GM13977 (cell line): ENCODE measurements around the gene SEC11A.
"Not testable (repeated sequence)": the region's sequence is repeated elsewhere in the genome, so short reads cannot be mapped to it uniquely, and the experiment has no call there.

Source experiments
- DNase-seq: peaks from one replicate; pipeline ENCODE4 v3.0.0; 2012; ENCODE audit warnings: low spot score
- CTCF ChIP-seq: IDR thresholded peaks from 2 replicates; pipeline ENCODE4 v1.5.1; 2012; ENCODE audit warnings: mild to moderate bottlenecking, control low read depth; ENCODE audit not compliant: insufficient read depth; ENCODE audit errors: extremely low read depth, missing control alignments
- in situ Hi-C: fragments of 300-500 bp; cut with MboI; formaldehyde crosslinking; loops from one replicate; pipeline ENCODE4 v1.12.0; 2022; ENCODE audit warnings: low sequenced_read_pairs, low pct_unique_long_range_greater_than_20kb, mixed read lengths, inconsistent platforms; ENCODE audit not compliant: unreplicated experiment

The SEC11A gene

GRCh38 chr15:84645997-84646396 is 69.9 kb downstream of the SEC11A start:
- DNase-seq = no peak
- in situ Hi-C loops = no loop called here
- no peak for TF ChIP-seq CTCF

- no peak for TF ChIP-seq CTCF
- in situ Hi-C loops = no loop called here
These were observed 70.4 kb downstream of the SEC11A start for GRCh38 chr15:84645496-84645895.

GRCh38 chr15:84643838-84644237 is 72.1 kb downstream of the SEC11A start:
- no peak for TF ChIP-seq CTCF
- in situ Hi-C loops = no loop called here
- DNase-seq = no peak

More at GRCh38 chr15:84645496-84645895, 70.4 kb downstream of the SEC11A start:
- DNase-seq = no peak

- DNase-seq, in situ Hi-C loops: not testable (repeated sequence)
These were observed 73.3 kb downstream of the SEC11A start for GRCh38 chr15:84642640-84643039.

- DNase-seq, in situ Hi-C loops: not testable (repeated sequence)
These were observed 74.1 kb downstream of the SEC11A start for GRCh38 chr15:84641871-84642270.

- no peak for DNase-seq
- in situ Hi-C loops = no loop called here
- TF ChIP-seq CTCF = no peak
These were observed 77.8 kb downstream of the SEC11A start for GRCh38 chr15:84638103-84638502.

- TF ChIP-seq CTCF = no peak
- in situ Hi-C loops = no loop called here
- DNase-seq = no peak
These were observed 81.6 kb downstream of the SEC11A start for GRCh38 chr15:84634228-84634837.
